IPS-15b (cell line): Measurements from ENCODE around the gene TRIO.

Experiments
- H3K27me3 ChIP-seq: one replicate; pipeline ENCODE4 v1.6.1; 2013; ENCODE audit warnings: low read length; ENCODE audit not compliant: control insufficient read depth, insufficient read depth
- H3K36me3 ChIP-seq: one replicate; pipeline ENCODE4 v1.6.1; 2013; ENCODE audit warnings: low read length; ENCODE audit not compliant: control insufficient read depth, insufficient read depth
- H3K4me1 ChIP-seq: one replicate; pipeline ENCODE4 v1.6.1; 2013; ENCODE audit warnings: mild to moderate bottlenecking, low read length; ENCODE audit not compliant: control insufficient read depth, insufficient read depth
- H3K4me3 ChIP-seq: one replicate; pipeline ENCODE4 v1.5.1; 2013; ENCODE audit warnings: low read depth, low read length
- H3K9ac ChIP-seq: one replicate; pipeline ENCODE4 v1.6.1; 2013; ENCODE audit warnings: low read depth, mild to moderate bottlenecking, low read length
- H3K9me3 ChIP-seq: one replicate; pipeline ENCODE4 v1.6.1; 2013; ENCODE audit warnings: mild to moderate bottlenecking, low read length; ENCODE audit not compliant: control insufficient read depth, insufficient read depth

TRIO gene

DNA sequence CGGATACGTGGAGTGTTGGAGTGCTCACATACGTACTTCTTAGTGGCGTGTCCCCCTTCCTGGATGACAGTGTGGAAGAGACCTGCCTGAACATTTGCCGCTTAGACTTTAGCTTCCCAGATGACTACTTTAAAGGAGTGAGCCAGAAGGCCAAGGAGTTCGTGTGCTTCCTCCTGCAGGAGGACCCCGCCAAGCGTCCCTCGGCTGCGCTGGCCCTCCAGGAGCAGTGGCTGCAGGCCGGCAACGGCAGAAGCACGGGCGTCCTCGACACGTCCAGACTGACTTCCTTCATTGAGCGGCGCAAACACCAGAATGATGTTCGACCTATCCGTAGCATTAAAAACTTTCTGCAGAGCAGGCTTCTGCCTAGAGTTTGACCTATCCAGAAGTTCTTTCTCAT lies 364.9 kb downstream of the TRIO start:
- H3K4me1 ChIP-seq = no peaks in the 10 kb centered on the region
- no peaks in the 10 kb centered on the region for H3K9me3 ChIP-seq
- H3K4me3 ChIP-seq = no peak overlapping the region
- H3K36me3 ChIP-seq = peaks cover 26% of the 10 kb centered on the region
- H3K9ac ChIP-seq = no peak overlapping the region
- no peaks in the 10 kb centered on the region for H3K27me3 ChIP-seq

- Histone ChIP-seq H3K36me3 (peaks cover 13% of the 10 kb centered on the region), H3K9me3 (no peaks in the 10 kb centered on the region), H3K4me3 (no peak overlapping the region), H3K27me3 (no peaks in the 10 kb centered on the region), H3K4me1 (no peaks in the 10 kb centered on the region), H3K9ac (no peak overlapping the region)
Measured at GRCh38 chr5:14509556-14509955, 366.4 kb downstream of the TRIO start.

- H3K36me3 ChIP-seq = peaks cover 13% of the 10 kb centered on the region
- H3K4me3 ChIP-seq = no peak overlapping the region
- no peak overlapping the region for H3K9ac ChIP-seq
- no peaks in the 10 kb centered on the region for H3K4me1 ChIP-seq
- no peaks in the 10 kb centered on the region for H3K27me3 ChIP-seq
- no peaks in the 10 kb centered on the region for H3K9me3 ChIP-seq
Measured at GRCh38 chr5:14510156-14510734, 367.1 kb downstream of the TRIO start.

DNA sequence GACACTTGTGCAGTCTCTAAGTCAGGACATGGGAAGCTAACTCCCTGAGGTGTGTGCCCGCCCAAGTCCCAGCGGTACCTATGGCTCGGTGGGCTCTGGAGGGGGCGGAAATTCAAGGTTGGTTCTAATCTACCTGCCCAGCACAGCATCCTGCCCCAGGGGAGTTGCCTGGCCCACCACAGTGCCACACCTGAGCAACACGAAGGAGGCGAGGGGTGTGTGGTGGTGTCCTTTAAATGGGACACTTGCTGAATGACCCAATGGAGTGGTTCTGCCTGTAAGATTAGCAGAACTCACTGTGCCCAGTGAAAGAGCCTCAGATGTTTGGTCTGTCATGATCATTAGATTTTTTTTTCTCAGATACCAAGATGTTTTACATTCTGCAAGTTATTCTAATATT lies 367.7 kb downstream of the TRIO start:
- H3K4me3 ChIP-seq = no peak overlapping the region
- no peaks in the 10 kb centered on the region for H3K9me3 ChIP-seq
- H3K9ac ChIP-seq = no peak overlapping the region
- no peaks in the 10 kb centered on the region for H3K27me3 ChIP-seq
- no peaks in the 10 kb centered on the region for H3K4me1 ChIP-seq
- H3K36me3 ChIP-seq = peaks cover 11% of the 10 kb centered on the region

GRCh38 chr5:14512574-14512973 lies 369.4 kb downstream of the TRIO start:
- peaks cover 4% of the 10 kb centered on the region for H3K36me3 ChIP-seq
- no peak overlapping the region for H3K9ac ChIP-seq
- H3K4me1 ChIP-seq = no peaks in the 10 kb centered on the region
- H3K4me3 ChIP-seq = no peak overlapping the region
- H3K27me3 ChIP-seq = no peaks in the 10 kb centered on the region
- no peaks in the 10 kb centered on the region for H3K9me3 ChIP-seq

GRCh38 chr5:14513266-14513665 lies 370.1 kb downstream of the TRIO start:
- Histone ChIP-seq H3K9me3 (no peaks in the 10 kb centered on the region), H3K4me1 (no peaks in the 10 kb centered on the region), H3K36me3 (no peaks in the 10 kb centered on the region), H3K27me3 (no peaks in the 10 kb centered on the region), H3K4me3 (no peak overlapping the region), H3K9ac (no peak overlapping the region)

GRCh38 chr5:14516901-14517300 lies 373.8 kb downstream of the TRIO start:
- no peak overlapping the region for H3K4me3 ChIP-seq
- H3K9ac ChIP-seq = no peak overlapping the region
- no peaks in the 10 kb centered on the region for H3K36me3 ChIP-seq
- no peaks in the 10 kb centered on the region for H3K27me3 ChIP-seq
- no peaks in the 10 kb centered on the region for H3K4me1 ChIP-seq
- no peaks in the 10 kb centered on the region for H3K9me3 ChIP-seq

DNA sequence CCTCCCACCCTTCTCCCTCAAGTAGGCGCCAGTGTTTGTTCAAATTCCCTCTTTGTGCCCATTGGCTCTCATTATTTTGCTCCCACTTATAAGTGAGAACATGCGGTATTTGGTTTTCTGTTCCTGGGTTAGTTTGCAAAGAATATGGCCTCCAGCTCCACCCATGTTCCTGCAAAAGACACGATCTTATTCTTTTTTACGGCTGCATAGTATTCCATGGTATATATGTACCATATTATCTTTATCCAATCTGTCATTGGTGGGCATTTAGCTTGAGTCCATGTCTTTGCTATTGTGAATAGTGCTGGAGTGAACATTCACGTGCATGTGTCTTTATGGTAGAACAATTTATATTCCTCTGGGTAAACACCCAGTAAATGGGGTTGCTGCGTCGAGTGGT lies 375.5 kb downstream of the TRIO start:
- Histone ChIP-seq H3K9me3 (no peaks in the 10 kb centered on the region), H3K9ac (no peak overlapping the region), H3K4me3 (no peak overlapping the region), H3K4me1 (no peaks in the 10 kb centered on the region), H3K36me3 (no peaks in the 10 kb centered on the region), H3K27me3 (no peaks in the 10 kb centered on the region)

GRCh38 chr5:14521748-14522147 lies 378.6 kb downstream of the TRIO start:
- Histone ChIP-seq H3K27me3 (no peaks in the 10 kb centered on the region), H3K36me3 (no peaks in the 10 kb centered on the region), H3K9ac (no peak overlapping the region), H3K4me1 (no peaks in the 10 kb centered on the region), H3K9me3 (no peaks in the 10 kb centered on the region), H3K4me3 (no peak overlapping the region)

- Histone ChIP-seq H3K36me3 (no peaks in the 10 kb centered on the region), H3K9ac (no peak overlapping the region), H3K27me3 (no peaks in the 10 kb centered on the region), H3K9me3 (no peaks in the 10 kb centered on the region), H3K4me1 (no peaks in the 10 kb centered on the region), H3K4me3 (no peak overlapping the region)
Measured at GRCh38 chr5:14522721-14523120, 379.6 kb downstream of the TRIO start.

DNA sequence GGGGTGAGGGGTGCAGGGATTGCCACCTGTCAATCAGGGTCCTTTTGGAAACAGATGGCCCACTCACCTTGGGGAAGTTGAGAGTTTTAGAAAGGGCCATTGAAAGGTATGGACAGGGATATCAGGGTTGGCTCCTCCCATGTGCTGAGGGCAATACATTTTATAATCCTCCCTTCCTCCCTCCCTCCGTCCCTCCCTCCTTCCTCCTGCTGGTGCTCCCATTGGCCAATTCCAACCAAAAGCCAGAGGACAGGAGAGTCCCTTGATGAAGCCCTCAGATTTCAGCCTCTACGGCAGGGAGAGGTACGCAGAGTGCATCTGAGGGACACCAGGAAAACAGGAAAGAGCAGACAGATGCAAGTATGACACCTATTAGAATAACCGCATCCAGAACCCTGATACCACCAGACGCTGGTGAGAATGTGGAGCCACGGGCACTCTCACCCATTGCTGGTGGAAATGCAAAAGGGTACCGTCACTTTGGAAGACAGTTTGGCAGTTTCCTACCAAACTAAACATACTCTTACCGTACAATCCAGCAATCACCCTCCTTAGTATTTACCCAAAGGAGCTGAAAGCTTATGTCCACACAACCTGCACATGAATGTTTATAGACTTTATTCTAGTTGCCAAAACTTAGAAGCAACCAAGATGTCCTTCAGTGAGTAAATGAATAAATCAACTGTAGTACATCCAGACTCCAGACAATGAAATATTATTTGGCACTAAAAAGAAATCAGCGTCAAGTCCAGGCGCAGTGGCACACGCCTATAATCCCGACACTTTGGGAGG lies 380.3 kb downstream of the TRIO start:
- H3K36me3 ChIP-seq = no peaks in the 10 kb centered on the region
- H3K4me1 ChIP-seq = no peaks in the 10 kb centered on the region
- H3K9ac ChIP-seq = no peak overlapping the region
- no peaks in the 10 kb centered on the region for H3K9me3 ChIP-seq
- H3K4me3 ChIP-seq = no peak overlapping the region
- H3K27me3 ChIP-seq = no peaks in the 10 kb centered on the region

DNA sequence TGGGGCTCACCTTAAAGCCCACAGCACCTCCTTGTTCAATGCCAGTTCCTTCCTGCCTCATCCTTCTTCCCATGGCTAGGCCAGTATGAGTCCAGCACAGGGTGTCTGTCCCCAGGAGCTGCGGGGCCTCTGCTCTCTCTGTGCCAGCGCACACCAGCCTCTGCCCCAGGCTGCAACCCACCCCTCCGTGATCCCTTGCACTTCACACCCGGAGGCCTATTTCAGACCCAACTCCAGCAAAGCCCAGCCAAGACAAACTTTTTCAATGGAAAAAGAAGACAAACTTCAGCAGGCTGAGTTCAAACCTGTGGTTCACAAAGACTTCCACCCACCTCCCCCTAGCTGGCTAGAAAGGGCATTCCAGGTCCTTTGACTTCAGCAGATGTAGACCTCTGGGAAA lies 382.3 kb downstream of the TRIO start:
- no peaks in the 10 kb centered on the region for H3K9me3 ChIP-seq
- H3K36me3 ChIP-seq = no peaks in the 10 kb centered on the region
- H3K4me3 ChIP-seq = no peak overlapping the region
- no peak overlapping the region for H3K9ac ChIP-seq
- H3K27me3 ChIP-seq = no peaks in the 10 kb centered on the region
- H3K4me1 ChIP-seq = no peaks in the 10 kb centered on the region
